DND-41 (cell line): Measurements from ENCODE around the gene ADAMTS12.

Experiments
- ATAC-seq: fragments of 200-7000 bp; cut with Tn5 transposase; 3 replicates; pipeline ENCODE4 v1.9.1; 2021; ENCODE audit warnings: low read depth; ENCODE audit not compliant: insufficient read depth
- DNase-seq: peaks from one replicate; pipeline ENCODE4 v3.0.0-alpha.2; 2020
- H2AFZ ChIP-seq: 2 replicates; pipeline ENCODE4 v1.6.0; 2012; ENCODE audit warnings: low read depth, low read length
- H3K27ac ChIP-seq: 2 replicates; pipeline ENCODE4 v1.5.1; 2012; ENCODE audit warnings: low read length, inconsistent platforms
- H3K27me3 ChIP-seq: fragments of 200-600 bp; sonication (generic); 2 replicates; pipeline ENCODE4 v1.6.0; 2012; ENCODE audit warnings: low read length, mild to moderate bottlenecking, inconsistent platforms; ENCODE audit not compliant: insufficient read depth, poor library complexity
- H3K36me3 ChIP-seq: 2 replicates; pipeline ENCODE4 v1.5.1; 2012; ENCODE audit warnings: low read length, inconsistent platforms; ENCODE audit not compliant: insufficient read depth
- H3K4me1 ChIP-seq: 2 replicates; pipeline ENCODE4 v1.5.1; 2012; ENCODE audit warnings: mild to moderate bottlenecking, low read length; ENCODE audit not compliant: insufficient read depth
- H3K4me2 ChIP-seq: 2 replicates; pipeline ENCODE4 v1.6.0; 2012; ENCODE audit warnings: mild to moderate bottlenecking, moderate library complexity, low read length, inconsistent platforms; ENCODE audit not compliant: insufficient read depth
- H3K4me3 ChIP-seq, 2 experiments: fragments of 200-600 bp in 1 of 2; shearing (Covaris generic) in 1 of 2; 2 replicates each; pipeline ENCODE4 v1.5.1; 2012 to 2016; ENCODE audit warnings: inconsistent platforms in 2 of 2, low read length in 2 of 2, mild to moderate bottlenecking in 2 of 2, low read depth in 1 of 2, moderate library complexity in 1 of 2
- H3K79me2 ChIP-seq: 2 replicates; pipeline ENCODE4 v1.6.0; 2012; ENCODE audit warnings: low read length, inconsistent platforms; ENCODE audit not compliant: insufficient read depth
- H3K9ac ChIP-seq: 2 replicates; pipeline ENCODE4 v1.6.0; 2012; ENCODE audit warnings: low read depth, mild to moderate bottlenecking, inconsistent platforms, low read length, moderate library complexity
- H3K9me3 ChIP-seq: 2 replicates; pipeline ENCODE4 v1.5.1; 2012; ENCODE audit warnings: low read length, moderate library complexity, mild to moderate bottlenecking, inconsistent platforms; ENCODE audit not compliant: insufficient read depth, severe bottlenecking
- H4K20me1 ChIP-seq: 2 replicates; pipeline ENCODE4 v1.6.0; 2012; ENCODE audit warnings: low read length; ENCODE audit not compliant: insufficient read depth
- CTCF ChIP-seq: IDR thresholded peaks from 2 replicates; pipeline ENCODE4 v1.5.1; 2012; ENCODE audit warnings: borderline replicate concordance, low read length, moderate library complexity, mild to moderate bottlenecking; ENCODE audit not compliant: poor library complexity, severe bottlenecking; ENCODE audit errors: extremely low read depth
- EZH2 ChIP-seq: IDR thresholded peaks from 3 replicates; pipeline ENCODE4 v1.6.1; 2012; ENCODE audit warnings: borderline replicate concordance, low read depth, mild to moderate bottlenecking, moderate library complexity, low read length, inconsistent platforms; ENCODE audit not compliant: severe bottlenecking

Gene ADAMTS12

GRCh38 chr5:33685873-33686755 is 205.7 kb downstream of the ADAMTS12 start:
- no peak overlapping the region for H3K27ac ChIP-seq
- H3K4me2 ChIP-seq: no peak overlapping the region
- H4K20me1 ChIP-seq: no peaks in the 10 kb centered on the region
- no peaks in the 10 kb centered on the region for H3K4me1 ChIP-seq
- H3K9ac ChIP-seq: no peak overlapping the region
- H3K4me3 ChIP-seq: no peak overlapping the region
- no peak for ATAC-seq
- no peaks in the 10 kb centered on the region for H3K27me3 ChIP-seq
- no peaks in the 10 kb centered on the region for H3K9me3 ChIP-seq
- TF ChIP-seq EZH2 (no peak), CTCF (no peak)
- no peaks in the 10 kb centered on the region for H3K36me3 ChIP-seq
- H3K79me2 ChIP-seq: no peaks in the 10 kb centered on the region
- H2AFZ ChIP-seq: no peak overlapping the region
- no peak for DNase-seq

DNA sequence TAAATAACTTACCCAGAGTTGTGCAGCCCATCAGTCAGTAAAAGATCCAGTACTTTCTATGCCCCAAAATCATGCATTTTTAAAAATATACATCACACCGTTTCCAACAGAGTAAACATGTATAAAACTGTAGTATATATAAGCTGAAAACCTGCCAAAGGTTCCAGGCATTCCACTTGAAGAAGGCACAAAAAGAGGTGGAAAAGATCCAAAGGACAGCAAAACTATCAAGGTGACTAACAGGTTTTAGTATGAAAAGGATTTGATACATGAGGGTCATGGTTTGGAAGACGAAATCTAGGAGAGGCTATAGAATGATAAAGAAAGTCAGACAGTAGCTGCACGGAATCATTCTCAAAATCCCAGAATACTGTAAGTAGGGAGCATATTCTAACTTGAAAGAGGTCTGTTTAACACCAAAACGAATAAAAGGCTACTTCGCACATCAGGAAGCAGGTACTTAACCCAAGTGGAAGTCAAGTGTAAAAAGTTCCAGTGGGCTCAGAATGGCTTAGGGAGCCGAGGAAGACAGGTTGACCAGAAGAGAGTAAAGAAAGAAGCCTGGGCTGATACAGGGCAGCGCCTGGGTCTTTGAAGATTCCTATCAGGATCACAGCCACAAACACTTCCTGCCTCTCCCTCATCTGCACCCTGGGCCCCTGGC is 207.2 kb downstream of the ADAMTS12 start:
- H2AFZ ChIP-seq: no peak overlapping the region
- no peaks in the 10 kb centered on the region for H3K9me3 ChIP-seq
- no peaks in the 10 kb centered on the region for H3K36me3 ChIP-seq
- H4K20me1 ChIP-seq: no peaks in the 10 kb centered on the region
- no peaks in the 10 kb centered on the region for H3K27me3 ChIP-seq
- H3K4me1 ChIP-seq: no peaks in the 10 kb centered on the region
- H3K27ac ChIP-seq: no peak overlapping the region
- no peak overlapping the region for H3K9ac ChIP-seq
- no peak overlapping the region for H3K4me3 ChIP-seq
- DNase-seq (no peak), ATAC-seq (no peak)
- no peaks in the 10 kb centered on the region for H3K79me2 ChIP-seq
- no peak overlapping the region for H3K4me2 ChIP-seq
- no peak for TF ChIP-seq EZH2
- no peak for TF ChIP-seq CTCF

DNA sequence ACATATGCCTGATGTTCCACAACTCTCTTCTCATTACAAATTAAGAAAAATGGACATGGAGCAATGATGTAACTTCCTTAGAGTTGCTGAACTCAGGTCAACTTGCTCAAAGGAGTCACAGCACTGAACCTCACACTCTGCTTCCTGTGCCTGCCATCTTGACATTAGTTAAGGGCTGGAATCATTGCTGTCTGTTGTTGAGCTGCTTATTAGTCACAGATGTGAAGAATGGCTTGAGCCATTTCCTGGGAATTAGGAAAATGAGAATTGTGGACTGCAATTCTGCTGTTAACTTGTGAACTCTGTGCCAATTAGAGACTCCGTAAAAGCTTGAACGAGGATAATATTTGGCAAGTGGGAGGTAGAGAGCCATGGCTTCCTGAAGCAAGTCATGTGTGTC is 212.0 kb downstream of the ADAMTS12 start:
- H2AFZ ChIP-seq: no peak overlapping the region
- no peak overlapping the region for H3K27ac ChIP-seq
- H3K9me3 ChIP-seq: no peaks in the 10 kb centered on the region
- H3K4me2 ChIP-seq: no peak overlapping the region
- no peak for ATAC-seq
- H3K4me3 ChIP-seq: no peak overlapping the region
- no peaks in the 10 kb centered on the region for H3K27me3 ChIP-seq
- H4K20me1 ChIP-seq: no peaks in the 10 kb centered on the region
- H3K9ac ChIP-seq: no peak overlapping the region
- no peaks in the 10 kb centered on the region for H3K4me1 ChIP-seq
- no peaks in the 10 kb centered on the region for H3K79me2 ChIP-seq
- no peak for TF ChIP-seq CTCF
- no peak for DNase-seq
- H3K36me3 ChIP-seq: no peaks in the 10 kb centered on the region
